ENCODE data around the gene PARVA.
"Not testable (repeated sequence)": the region's sequence is repeated elsewhere in the genome, so short reads cannot be mapped to it uniquely, and the experiment has no call there.

PARVA gene

GRCh38 chr11:12377106-12377823, at the start of gene PARVA:
Gene PARVA, plus strand, starts transcription at chr11:12377571. Its CDS starts 77 bp downstream, at chr11:12377648.
- H3K4me3 ChIP-seq (ENCODE audit: low read length), result no peak within 1 kb of the TSS
- TF ChIP-seq ZNF274 (IDR thresholded peaks at IDR 0.05; ENCODE audit: low read depth, low read length), result no peak

GRCh38 chr11:12329169-12329568, 48.2 kb upstream of the PARVA start:
- no peak overlapping the region for H3K4me3 ChIP-seq (ENCODE audit: low read length)
- TF ChIP-seq ZNF274 (IDR thresholded peaks at IDR 0.05; ENCODE audit: low read depth, low read length), result no peak

GRCh38 chr11:12329797-12330196, 47.6 kb upstream of the PARVA start:
- no peak for TF ChIP-seq ZNF274 (IDR thresholded peaks at IDR 0.05; ENCODE audit: low read depth, low read length)
- H3K4me3 ChIP-seq (ENCODE audit: low read length), result no peak overlapping the region

- no peak for TF ChIP-seq ZNF274 (IDR thresholded peaks at IDR 0.05; ENCODE audit: low read depth, low read length)
- no peak overlapping the region for H3K4me3 ChIP-seq (ENCODE audit: low read length)
Observed at GRCh38 chr11:12330485-12331231, 46.7 kb upstream of the PARVA start.

GRCh38 chr11:12331239-12331874, 46.0 kb upstream of the PARVA start:
- no peak overlapping the region for H3K4me3 ChIP-seq (ENCODE audit: low read length)
- no peak for TF ChIP-seq ZNF274 (IDR thresholded peaks at IDR 0.05; ENCODE audit: low read depth, low read length)

GRCh38 chr11:12343526-12343925, 33.8 kb upstream of the PARVA start:
- no peak for TF ChIP-seq ZNF274 (IDR thresholded peaks at IDR 0.05; ENCODE audit: low read depth, low read length)
- no peak overlapping the region for H3K4me3 ChIP-seq (ENCODE audit: low read length)

- no peak overlapping the region for H3K4me3 ChIP-seq (ENCODE audit: low read length)
- no peak for TF ChIP-seq ZNF274 (IDR thresholded peaks at IDR 0.05; ENCODE audit: low read depth, low read length)
Observed at GRCh38 chr11:12353534-12353933, 23.8 kb upstream of the PARVA start.

GRCh38 chr11:12354750-12355545, 22.4 kb upstream of the PARVA start:
- TF ChIP-seq ZNF274 (IDR thresholded peaks at IDR 0.05; ENCODE audit: low read depth, low read length), result no peak
- H3K4me3 ChIP-seq (ENCODE audit: low read length), result no peak overlapping the region

GRCh38 chr11:12356944-12357655, 20.3 kb upstream of the PARVA start:
- no peak for TF ChIP-seq ZNF274 (IDR thresholded peaks at IDR 0.05; ENCODE audit: low read depth, low read length)
- no peak overlapping the region for H3K4me3 ChIP-seq (ENCODE audit: low read length)

GRCh38 chr11:12357697-12358096, 19.7 kb upstream of the PARVA start:
- not testable (repeated sequence) for H3K4me3 ChIP-seq (ENCODE audit: low read length)

- TF ChIP-seq ZNF274 (IDR thresholded peaks at IDR 0.05; ENCODE audit: low read depth, low read length), result no peak
- H3K4me3 ChIP-seq (ENCODE audit: low read length), result no peak overlapping the region
Observed at GRCh38 chr11:12358302-12359188, 18.8 kb upstream of the PARVA start.

GRCh38 chr11:12359761-12360160, 17.6 kb upstream of the PARVA start:
- H3K4me3 ChIP-seq (ENCODE audit: low read length), result no peak overlapping the region
- no peak for TF ChIP-seq ZNF274 (IDR thresholded peaks at IDR 0.05; ENCODE audit: low read depth, low read length)

- no peak for TF ChIP-seq ZNF274 (IDR thresholded peaks at IDR 0.05; ENCODE audit: low read depth, low read length)
Observed at GRCh38 chr11:12361682-12362081, 15.7 kb upstream of the PARVA start.

More at GRCh38 chr11:12361682-12362081, 15.7 kb upstream of the PARVA start:
- no peak overlapping the region for H3K4me3 ChIP-seq (ENCODE audit: low read length)

All from GM08714 (cell line).